Vagina (tissue), 2 donors: Measurements from ENCODE around the gene RAPGEF5.

ENCODE experiments used
- POLR2A ChIP-seq, 2 donors: fragments of 450-650 bp; IDR thresholded peaks; one replicate each; pipeline ENCODE4 v1.6.1; 2017; ENCODE audit warnings: antibody characterized with exemption in 2 of 2, mild to moderate bottlenecking in 2 of 2, moderate library complexity in 2 of 2
- POLR2AphosphoS5 ChIP-seq, 2 donors: sonication (generic); formaldehyde crosslinking; IDR thresholded peaks; one replicate each; pipeline ENCODE4 v1.9.0; 2017; ENCODE audit warnings: antibody characterized with exemption in 2 of 2, mild to moderate bottlenecking in 2 of 2, low read depth in 1 of 2; ENCODE audit not compliant: insufficient read depth in 1 of 2
- TF ChIP-seq, protein P1 (sequence below), 3 experiments: fragments of 450-650 bp in 2 of 3; fragments of 200-600 bp in 1 of 3; sonication (generic) in 1 of 3; IDR thresholded peaks; one replicate each; pipeline ENCODE4 v1.5.1; 2017 to 2019; ENCODE audit warnings: antibody characterized with exemption in 3 of 3, mild to moderate bottlenecking in 2 of 3, moderate library complexity in 2 of 3

DNA sequence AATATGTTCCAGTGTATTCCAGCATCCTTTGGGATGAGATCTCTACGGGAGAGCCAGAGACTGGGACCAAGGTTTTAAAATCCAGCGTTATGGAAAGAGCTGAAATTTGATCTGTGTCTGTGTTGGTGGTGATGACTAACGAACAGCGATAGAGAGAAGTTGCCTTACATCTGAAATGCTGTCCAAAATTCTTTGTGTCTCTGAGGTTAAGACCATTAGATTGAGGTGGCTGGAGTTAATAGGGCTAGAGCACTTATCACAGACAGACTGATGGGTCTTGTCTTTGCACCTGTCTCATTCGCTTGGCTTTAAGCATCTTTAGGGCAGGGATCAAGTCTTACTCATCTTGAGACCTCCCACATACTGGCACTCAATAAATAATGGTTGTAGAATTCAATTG is 41.0 kb upstream of the RAPGEF5 start:
- TF ChIP-seq, protein P1, sequence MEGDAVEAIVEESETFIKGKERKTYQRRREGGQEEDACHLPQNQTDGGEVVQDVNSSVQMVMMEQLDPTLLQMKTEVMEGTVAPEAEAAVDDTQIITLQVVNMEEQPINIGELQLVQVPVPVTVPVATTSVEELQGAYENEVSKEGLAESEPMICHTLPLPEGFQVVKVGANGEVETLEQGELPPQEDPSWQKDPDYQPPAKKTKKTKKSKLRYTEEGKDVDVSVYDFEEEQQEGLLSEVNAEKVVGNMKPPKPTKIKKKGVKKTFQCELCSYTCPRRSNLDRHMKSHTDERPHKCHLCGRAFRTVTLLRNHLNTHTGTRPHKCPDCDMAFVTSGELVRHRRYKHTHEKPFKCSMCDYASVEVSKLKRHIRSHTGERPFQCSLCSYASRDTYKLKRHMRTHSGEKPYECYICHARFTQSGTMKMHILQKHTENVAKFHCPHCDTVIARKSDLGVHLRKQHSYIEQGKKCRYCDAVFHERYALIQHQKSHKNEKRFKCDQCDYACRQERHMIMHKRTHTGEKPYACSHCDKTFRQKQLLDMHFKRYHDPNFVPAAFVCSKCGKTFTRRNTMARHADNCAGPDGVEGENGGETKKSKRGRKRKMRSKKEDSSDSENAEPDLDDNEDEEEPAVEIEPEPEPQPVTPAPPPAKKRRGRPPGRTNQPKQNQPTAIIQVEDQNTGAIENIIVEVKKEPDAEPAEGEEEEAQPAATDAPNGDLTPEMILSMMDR (IDR thresholded peaks at IDR 0.05), result no peak
- TF ChIP-seq POLR2A (IDR thresholded peaks at IDR 0.05) (no peak), POLR2AphosphoS5 (IDR thresholded peaks at IDR 0.05; ENCODE audit: insufficient read depth in 1 of 2, low read depth in 1 of 2) (no peak)
